Measurements from ENCODE around the gene MEPCE.

Gene MEPCE

GRCh38 chr7:100407285-100408180 is 22.1 kb upstream of the MEPCE start:
- peak; percentile 23 for DNase-seq (ENCODE audit: low read depth)

GRCh38 chr7:100411101-100411500 is 18.5 kb upstream of the MEPCE start:
- no peak for DNase-seq (ENCODE audit: low read depth)

GRCh38 chr7:100413346-100413745 is 16.3 kb upstream of the MEPCE start:
- DNase-seq (ENCODE audit: low read depth) = no peak

GRCh38 chr7:100413889-100414288 is 15.7 kb upstream of the MEPCE start:
- DNase-seq (ENCODE audit: low read depth) = no peak

GRCh38 chr7:100415448-100415847 is 14.2 kb upstream of the MEPCE start:
- DNase-seq (ENCODE audit: low read depth) = no peak

GRCh38 chr7:100418930-100419659 is 10.5 kb upstream of the MEPCE start:
- no peak for DNase-seq (ENCODE audit: low read depth)

- no peak for DNase-seq (ENCODE audit: low read depth)
Measured at GRCh38 chr7:100419660-100420226, 9.9 kb upstream of the MEPCE start.

- no peak for DNase-seq (ENCODE audit: low read depth)
Measured at GRCh38 chr7:100423315-100423714, 6.3 kb upstream of the MEPCE start.

GRCh38 chr7:100425347-100425746 is 4.3 kb upstream of the MEPCE start:
- no peak for DNase-seq (ENCODE audit: low read depth)

- DNase-seq (ENCODE audit: low read depth) = no peak
Measured at GRCh38 chr7:100426516-100426915, 3.1 kb upstream of the MEPCE start.

- no peak for DNase-seq (ENCODE audit: low read depth)
Measured at GRCh38 chr7:100427762-100428198, 1.9 kb upstream of the MEPCE start.

GRCh38 chr7:100428199-100428966 is 1.2 kb upstream of the MEPCE start, which contains the start of gene ZCWPW1:
Gene ZCWPW1 (minus strand): TSS chr7:100428703. CDS start chr7:100420649, 8,054 bp downstream.
- peak; percentile 95 for DNase-seq (ENCODE audit: low read depth)

- peak; percentile 100 for DNase-seq (ENCODE audit: low read depth)
Measured at GRCh38 chr7:100428967-100429636, 529 bp upstream of the MEPCE start.

GRCh38 chr7:100430493-100431285 is 1.1 kb downstream of the MEPCE start:
- DNase-seq (ENCODE audit: low read depth) = no peak

GRCh38 chr7:100431286-100431735 is 1.7 kb downstream of the MEPCE start:
- no peak for DNase-seq (ENCODE audit: low read depth)

GRCh38 chr7:100432053-100432452 is 2.4 kb downstream of the MEPCE start:
- no peak for DNase-seq (ENCODE audit: low read depth)

GRCh38 chr7:100432621-100433275 is 3.1 kb downstream of the MEPCE start:
- DNase-seq (ENCODE audit: low read depth) = no peak

GRCh38 chr7:100433276-100433591 is 3.6 kb downstream of the MEPCE start:
- no peak for DNase-seq (ENCODE audit: low read depth)

GRCh38 chr7:100433592-100434296 is 4.1 kb downstream of the MEPCE start:
- no peak for DNase-seq (ENCODE audit: low read depth)

Measured in activated T-cell treated with anti-CD3 and anti-CD28 coated beads for 24 hours (primary cell).